CD4-positive, alpha-beta T cell (primary cell): ENCODE measurements around the gene RECQL5. TPM values are rescaled to one million over a fixed set of nuclear protein-coding genes. Genes with fewer than 3 reads are reported as not detected.

Experiments
- ATAC-seq: fragments of 200-7000 bp; cut with Tn5 transposase; one replicate; pipeline ENCODE4 v1.10.0; 2022; ENCODE audit warnings: mild to moderate bottlenecking; ENCODE audit not compliant: poor library complexity
- CTCF ChIA-PET: fragments of 350-600 bp; sonication (Branson Sonifier 250); formaldehyde crosslinking; loops from one replicate; lab custom pipeline; 2021; ENCODE audit warnings: antibody characterized with exemption, inconsistent platforms; lab: Charles Lee
- POLR2A ChIA-PET: fragments of 350-600 bp; sonication (Branson Sonifier 250); formaldehyde crosslinking; loops from one replicate; lab custom pipeline; 2021; ENCODE audit warnings: antibody characterized with exemption, inconsistent platforms; lab: Charles Lee
- DNase-seq, 14 experiments: peaks; one replicate each; pipeline ENCODE4 v3.0.0-alpha.2; 2013 to 2020; ENCODE audit warnings: mixed read lengths in 2 of 14
- H3K27ac ChIP-seq, 2 donors: one replicate each; pipeline versions ENCODE4 v1.5.1 to v1.7.0; 2013; ENCODE audit warnings: low read length in 2 of 2, low read depth in 1 of 2, mild to moderate bottlenecking in 1 of 2
- H3K27me3 ChIP-seq, 2 experiments: 1 replicate in 1 of 2; 2 replicates in 1 of 2; pipeline versions ENCODE4 v1.6.1 to v1.7.0; 2013; ENCODE audit warnings: low read length in 2 of 2, control low read depth in 1 of 2, mild to moderate bottlenecking in 1 of 2, moderate library complexity in 1 of 2; ENCODE audit not compliant: insufficient read depth in 2 of 2, control insufficient read depth in 1 of 2
- H3K36me3 ChIP-seq: one replicate; pipeline ENCODE4 v1.6.1; 2013; ENCODE audit warnings: low read length, control low read depth; ENCODE audit not compliant: insufficient read depth
- H3K4me1 ChIP-seq: one replicate; pipeline ENCODE4 v1.6.1; 2013; ENCODE audit warnings: low read length, control low read depth; ENCODE audit not compliant: insufficient read depth
- H3K4me3 ChIP-seq: one replicate; pipeline ENCODE4 v1.5.1; 2013; ENCODE audit warnings: mild to moderate bottlenecking, low read length, moderate library complexity
- H3K9me3 ChIP-seq, 2 experiments: 1 replicate in 1 of 2; 2 replicates in 1 of 2; pipeline versions ENCODE4 v1.6.1 to v1.7.0; 2013; ENCODE audit warnings: low read length in 2 of 2, mild to moderate bottlenecking in 2 of 2, control low read depth in 1 of 2, moderate library complexity in 1 of 2; ENCODE audit not compliant: control insufficient read depth in 1 of 2, insufficient read depth in 1 of 2
- H3K27ac Mint-ChIP-seq: one replicate; pipeline ENCODE4 v1.8.0; 2020; ENCODE audit warnings: mixed read lengths
- H3K27me3 Mint-ChIP-seq: one replicate; pipeline ENCODE4 v1.8.0; 2021; ENCODE audit warnings: mixed read lengths
- H3K36me3 Mint-ChIP-seq: one replicate; pipeline ENCODE4 v1.8.0; 2021; ENCODE audit warnings: low read depth, mixed read lengths
- H3K4me1 Mint-ChIP-seq: one replicate; pipeline ENCODE4 v1.8.0; 2021; ENCODE audit warnings: low read depth, mixed read lengths
- H3K4me3 Mint-ChIP-seq: one replicate; pipeline ENCODE4 v1.8.0; 2020; ENCODE audit warnings: mild to moderate bottlenecking, mixed read lengths
- H3K9me3 Mint-ChIP-seq: one replicate; pipeline ENCODE4 v1.8.0; 2020; ENCODE audit warnings: mixed read lengths
- intact Hi-C, 2 experiments: fragments of 100-400 bp; cut with DNase I in 1 of 2; cut with micrococcal nuclease in 1 of 2; formaldehyde crosslinking; loops; one replicate each; pipeline versions ENCODE4 v1.15.1 to v1.9.0; 2023 to 2025; cut with DNase I, micrococcal nuclease
- total RNA-seq, 174 experiments: library from RNA in 2 of 174; stranded (reverse) in 2 of 174; gene quantifications; one replicate each; pipeline ENCODE4 v1.2.3 and lab custom pipeline; 2021 to 2026
- TF ChIP-seq, protein P1 (sequence below): fragments of 200-600 bp; IDR thresholded peaks from one replicate; pipeline ENCODE4 v1.8.0; 2022; ENCODE audit warnings: antibody characterized with exemption, mild to moderate bottlenecking

The RECQL5 gene
- total RNA-seq, 2 experiments from 2014 or later = 16.4 to 17.7 TPM

- Histone ChIP-seq H3K36me3 (peaks cover 55% of the 10 kb centered on the region), H3K9me3 (no peaks in the 10 kb centered on the region), H3K4me3 (no peak overlapping the region), H3K27me3 (no peaks in the 10 kb centered on the region), H3K4me1 (peaks cover 23% of the 10 kb centered on the region), H3K27ac (no peak overlapping the region)
- ChIA-PET CTCF (interaction anchor here (0.7 to 1.4 kb wide), 2 partner anchors 36 to 80 kb away, joined by 3 read pairs; no protein-coding TSS in a partner anchor), POLR2A (interaction anchor here (0.6 to 2.7 kb wide), 2 partner anchors 116 to 164 kb away, joined by 3 to 18 read pairs; partner anchors contain the start of gene UNK)
- no peaks in the 10 kb centered on the region for H3K9me3 Mint-ChIP-seq
- ATAC-seq (no peak), DNase-seq (no peak)
- H3K27me3 Mint-ChIP-seq = no peaks in the 10 kb centered on the region
- no peak overlapping the region for H3K27ac Mint-ChIP-seq
- H3K4me3 Mint-ChIP-seq = no peak overlapping the region
- peaks cover 48% of the 10 kb centered on the region for H3K36me3 Mint-ChIP-seq
- TF ChIP-seq, protein P1, sequence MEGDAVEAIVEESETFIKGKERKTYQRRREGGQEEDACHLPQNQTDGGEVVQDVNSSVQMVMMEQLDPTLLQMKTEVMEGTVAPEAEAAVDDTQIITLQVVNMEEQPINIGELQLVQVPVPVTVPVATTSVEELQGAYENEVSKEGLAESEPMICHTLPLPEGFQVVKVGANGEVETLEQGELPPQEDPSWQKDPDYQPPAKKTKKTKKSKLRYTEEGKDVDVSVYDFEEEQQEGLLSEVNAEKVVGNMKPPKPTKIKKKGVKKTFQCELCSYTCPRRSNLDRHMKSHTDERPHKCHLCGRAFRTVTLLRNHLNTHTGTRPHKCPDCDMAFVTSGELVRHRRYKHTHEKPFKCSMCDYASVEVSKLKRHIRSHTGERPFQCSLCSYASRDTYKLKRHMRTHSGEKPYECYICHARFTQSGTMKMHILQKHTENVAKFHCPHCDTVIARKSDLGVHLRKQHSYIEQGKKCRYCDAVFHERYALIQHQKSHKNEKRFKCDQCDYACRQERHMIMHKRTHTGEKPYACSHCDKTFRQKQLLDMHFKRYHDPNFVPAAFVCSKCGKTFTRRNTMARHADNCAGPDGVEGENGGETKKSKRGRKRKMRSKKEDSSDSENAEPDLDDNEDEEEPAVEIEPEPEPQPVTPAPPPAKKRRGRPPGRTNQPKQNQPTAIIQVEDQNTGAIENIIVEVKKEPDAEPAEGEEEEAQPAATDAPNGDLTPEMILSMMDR = no peak
- intact Hi-C loops = loop anchor here in 1 of 2 experiments (5.0 to 10.0 kb wide), 4 partner anchors 141 to 791 kb away; partner anchors contain the start of genes LLGL2, MIF4GD and MRPL38
- peaks cover 26% of the 10 kb centered on the region for H3K4me1 Mint-ChIP-seq
These were observed 1.5 kb upstream of the RECQL5 start for GRCh38 chr17:75668489-75668888.

DNA sequence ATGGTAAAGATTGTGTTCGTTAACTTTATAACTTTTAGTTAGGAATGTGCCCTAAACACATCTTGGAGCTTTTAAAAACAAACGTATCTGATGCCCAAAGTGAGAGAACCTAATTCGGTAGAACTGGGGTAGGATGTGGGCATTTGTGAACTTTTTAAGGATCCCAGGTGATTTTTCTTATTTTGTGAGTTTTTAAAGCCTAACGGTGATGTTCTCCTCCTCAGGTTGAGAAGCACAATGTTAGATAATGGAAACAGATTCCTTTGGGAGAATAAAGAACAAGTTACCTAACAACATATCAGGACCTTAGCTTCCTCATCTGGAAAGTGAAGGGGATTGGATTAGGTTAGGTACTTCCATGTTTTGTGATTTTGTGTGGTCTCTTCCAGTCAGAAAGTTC is 871 bp upstream of the RECQL5 start:
- TF ChIP-seq, protein P1 = no peak
- Histone ChIP-seq H3K4me3 (peak overlapping the region; percentile 76), H3K9me3 (no peaks in the 10 kb centered on the region), H3K36me3 (peaks cover 50% of the 10 kb centered on the region), H3K27me3 (no peaks in the 10 kb centered on the region), H3K27ac (peak overlapping the region; percentile 87 to 90), H3K4me1 (peaks cover 23% of the 10 kb centered on the region)
- H3K4me1 Mint-ChIP-seq = peaks cover 26% of the 10 kb centered on the region
- H3K9me3 Mint-ChIP-seq = no peaks in the 10 kb centered on the region
- no peaks in the 10 kb centered on the region for H3K27me3 Mint-ChIP-seq
- no peak for ATAC-seq
- H3K36me3 Mint-ChIP-seq = peaks cover 45% of the 10 kb centered on the region
- intact Hi-C loops = loop anchor here in 1 of 2 experiments (5.0 to 10.0 kb wide), 4 partner anchors 141 to 791 kb away; partner anchors contain the start of genes LLGL2, MIF4GD and MRPL38
- POLR2A ChIA-PET = interaction anchor here (0.6 to 2.7 kb wide), 9 partner anchors 22 to 795 kb away, joined by 3 to 18 read pairs (median 7); partner anchors contain the start of genes FDXR, MRPL58, TMEM94 and UNK
- no peak overlapping the region for H3K4me3 Mint-ChIP-seq
- H3K27ac Mint-ChIP-seq = no peak overlapping the region
- CTCF ChIA-PET = interaction anchor here (1.4 to 3.3 kb wide), 2 partner anchors 35 to 86 kb away, joined by 3 to 12 read pairs; no protein-coding TSS in a partner anchor
- no peak for DNase-seq

DNA sequence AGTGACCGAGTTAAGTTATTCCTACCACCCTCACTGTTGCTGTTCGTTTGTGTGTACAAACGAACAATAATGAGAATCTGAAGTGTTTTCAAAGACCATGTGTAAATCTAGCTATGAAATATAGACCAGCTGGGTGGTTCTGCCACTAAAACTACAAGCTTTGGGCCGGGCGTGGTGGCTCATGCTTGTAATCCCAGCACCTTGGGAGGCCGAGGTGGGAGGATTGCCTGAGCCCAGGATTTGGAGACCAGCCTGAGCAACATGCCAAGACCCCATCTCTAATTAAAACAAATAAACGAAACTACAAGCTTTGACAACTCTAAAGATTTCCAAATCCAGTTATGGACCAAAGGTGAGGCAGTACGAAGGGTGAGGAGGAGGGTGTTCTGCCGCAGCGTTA is 973 bp downstream of the RECQL5 start:
- H3K9me3 Mint-ChIP-seq = no peaks in the 10 kb centered on the region
- no peaks in the 10 kb centered on the region for H3K27me3 Mint-ChIP-seq
- peaks cover 22% of the 10 kb centered on the region for H3K4me1 Mint-ChIP-seq
- peaks cover 49% of the 10 kb centered on the region for H3K36me3 ChIP-seq
- H3K27me3 ChIP-seq = no peaks in the 10 kb centered on the region
- H3K4me3 ChIP-seq = no peak overlapping the region
- ATAC-seq (no peak), DNase-seq (no peak)
- peaks cover 40% of the 10 kb centered on the region for H3K36me3 Mint-ChIP-seq
- ChIA-PET CTCF (interaction anchor here (1.4 to 3.3 kb wide), 3 partner anchors 13 to 88 kb away, joined by 3 to 12 read pairs (median 6); no protein-coding TSS in a partner anchor), POLR2A (interaction anchor here (1.0 to 2.4 kb wide), 10 partner anchors 11 to 210 kb away, joined by 3 to 15 read pairs (median 7); partner anchors contain the start of genes TMEM94 and WBP2)
- H3K27ac Mint-ChIP-seq = peak overlapping the region; percentile 57
- intact Hi-C loops = loop anchor here in 1 of 2 experiments (5.0 to 10.0 kb wide), 4 partner anchors 139 to 789 kb away; partner anchors contain the start of genes LLGL2, MIF4GD and MRPL38
- H3K9me3 ChIP-seq = no peaks in the 10 kb centered on the region
- peaks cover 23% of the 10 kb centered on the region for H3K4me1 ChIP-seq
- H3K27ac ChIP-seq = no peak overlapping the region
- TF ChIP-seq, protein P1 = no peak
- peak overlapping the region; percentile 72 for H3K4me3 Mint-ChIP-seq
